GM10248 (cell line): ENCODE measurements around the gene LARGE1.
A peak's percentile ranks its signal among the peaks of the same experiment; 100 is the strongest.

Experiments used
- CTCF ChIA-PET: fragments of 300-600 bp; sonication (Branson Sonifier 250); formaldehyde crosslinking; extraction: SDS; loops from one replicate; lab custom pipeline; 2021; ENCODE audit warnings: antibody characterized with exemption; lab: Yijun Ruan, JAX
- POLR2A ChIA-PET: fragments of 350-650 bp; sonication (Branson Sonifier 250); formaldehyde crosslinking; extraction: SDS; loops from one replicate; lab custom pipeline; 2020; ENCODE audit warnings: antibody characterized with exemption; lab: Yijun Ruan, JAX
- DNase-seq: peaks from one replicate; pipeline ENCODE4 v3.0.0; 2012; ENCODE audit errors: extremely low spot score
- TF ChIP-seq, protein P1 (sequence below): IDR thresholded peaks from 2 replicates; pipeline ENCODE4 v1.5.1; 2012; ENCODE audit warnings: mild to moderate bottlenecking, low read depth; ENCODE audit errors: extremely low read depth, missing control alignments, control extremely low read depth

The LARGE1 gene

DNA sequence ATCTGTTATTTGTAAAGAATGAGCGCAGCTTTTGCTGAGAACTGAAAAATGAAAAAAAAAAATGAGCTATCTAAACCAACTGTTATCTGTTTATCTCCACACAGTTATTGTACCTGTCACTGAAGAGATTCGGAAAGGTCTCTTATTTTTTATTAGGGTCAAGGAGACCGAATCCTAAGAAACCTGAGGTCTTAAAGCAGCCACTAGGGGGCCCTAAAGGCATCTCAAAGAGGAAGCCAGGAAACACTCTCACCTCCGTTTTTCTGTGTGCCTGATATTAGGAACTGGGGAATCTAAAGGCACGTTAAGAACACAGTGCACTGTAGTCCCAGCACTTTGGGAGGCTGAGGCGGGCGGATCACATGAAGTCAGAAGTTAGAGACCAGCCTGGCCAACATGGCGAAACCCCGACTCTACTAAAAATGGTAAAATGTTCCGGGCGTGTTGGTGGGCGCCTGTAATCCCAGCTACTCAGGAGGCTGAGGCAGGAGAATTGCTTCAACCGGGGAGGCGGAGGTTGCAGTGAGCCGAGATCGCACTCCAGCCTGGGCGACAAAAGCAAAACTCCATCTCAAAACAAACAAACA lies 3.5 kb upstream of the LARGE1 start:
- TF ChIP-seq, protein P1, sequence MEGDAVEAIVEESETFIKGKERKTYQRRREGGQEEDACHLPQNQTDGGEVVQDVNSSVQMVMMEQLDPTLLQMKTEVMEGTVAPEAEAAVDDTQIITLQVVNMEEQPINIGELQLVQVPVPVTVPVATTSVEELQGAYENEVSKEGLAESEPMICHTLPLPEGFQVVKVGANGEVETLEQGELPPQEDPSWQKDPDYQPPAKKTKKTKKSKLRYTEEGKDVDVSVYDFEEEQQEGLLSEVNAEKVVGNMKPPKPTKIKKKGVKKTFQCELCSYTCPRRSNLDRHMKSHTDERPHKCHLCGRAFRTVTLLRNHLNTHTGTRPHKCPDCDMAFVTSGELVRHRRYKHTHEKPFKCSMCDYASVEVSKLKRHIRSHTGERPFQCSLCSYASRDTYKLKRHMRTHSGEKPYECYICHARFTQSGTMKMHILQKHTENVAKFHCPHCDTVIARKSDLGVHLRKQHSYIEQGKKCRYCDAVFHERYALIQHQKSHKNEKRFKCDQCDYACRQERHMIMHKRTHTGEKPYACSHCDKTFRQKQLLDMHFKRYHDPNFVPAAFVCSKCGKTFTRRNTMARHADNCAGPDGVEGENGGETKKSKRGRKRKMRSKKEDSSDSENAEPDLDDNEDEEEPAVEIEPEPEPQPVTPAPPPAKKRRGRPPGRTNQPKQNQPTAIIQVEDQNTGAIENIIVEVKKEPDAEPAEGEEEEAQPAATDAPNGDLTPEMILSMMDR: peak; percentile 52
- ChIA-PET POLR2A (no interaction called here), CTCF (interaction anchor here (0.6 to 6.2 kb wide), 39 partner anchors 11 to 1308 kb away, joined by 3 to 47 read pairs (median 4); no protein-coding TSS in a partner anchor)
- DNase-seq: peak; percentile 55

DNA sequence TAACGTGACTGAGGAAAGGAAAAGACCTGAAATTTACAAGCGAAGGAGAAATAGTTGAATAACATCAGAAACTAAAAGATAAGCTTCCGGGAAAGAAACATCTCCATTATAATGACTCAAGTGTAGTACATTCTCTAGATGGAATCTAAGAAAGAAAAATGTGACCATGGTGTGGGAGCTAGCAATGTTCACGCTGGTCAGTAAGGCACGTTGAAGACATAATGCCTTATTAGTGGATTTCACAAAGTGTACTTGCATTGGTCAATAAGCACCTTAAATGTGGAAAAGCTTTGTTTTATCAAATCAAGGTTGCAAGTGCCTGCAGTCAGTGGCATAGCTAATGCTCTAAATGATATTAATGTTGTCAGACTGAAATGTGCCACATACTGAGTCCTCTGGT lies 2.8 kb upstream of the LARGE1 start:
- TF ChIP-seq, protein P1: no peak
- POLR2A ChIA-PET: no interaction called here
- CTCF ChIA-PET: interaction anchor here (0.6 to 6.2 kb wide), 49 partner anchors 11 to 1309 kb away, joined by 3 to 47 read pairs (median 4); no protein-coding TSS in a partner anchor
- no peak for DNase-seq

DNA sequence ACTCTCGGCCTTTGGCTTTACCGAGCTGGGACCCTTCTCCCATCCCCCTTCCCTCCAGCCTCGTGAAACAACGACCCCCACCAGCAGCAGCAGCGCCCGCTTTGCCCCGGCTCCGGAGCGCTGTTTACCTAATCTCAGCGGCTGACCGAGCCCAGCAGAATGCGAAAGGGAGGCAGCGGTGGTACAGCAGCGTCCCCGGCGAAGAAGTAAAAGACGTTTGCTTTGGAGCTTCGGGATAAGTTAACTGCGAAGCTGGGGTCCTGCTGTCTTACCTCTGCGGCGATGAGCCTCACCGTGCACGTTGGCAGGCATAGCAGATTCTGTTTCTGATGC lies 2.0 kb upstream of the LARGE1 start:
- DNase-seq: no peak
- POLR2A ChIA-PET: interaction anchor here (0.6 kb wide), 1 partner anchor 385 kb away, joined by 3 read pairs; no protein-coding TSS in a partner anchor
- CTCF ChIA-PET: interaction anchor here (0.7 to 6.2 kb wide), 30 partner anchors 11 to 1233 kb away, joined by 3 to 47 read pairs (median 5); no protein-coding TSS in a partner anchor
- TF ChIP-seq, protein P1: no peak

DNA sequence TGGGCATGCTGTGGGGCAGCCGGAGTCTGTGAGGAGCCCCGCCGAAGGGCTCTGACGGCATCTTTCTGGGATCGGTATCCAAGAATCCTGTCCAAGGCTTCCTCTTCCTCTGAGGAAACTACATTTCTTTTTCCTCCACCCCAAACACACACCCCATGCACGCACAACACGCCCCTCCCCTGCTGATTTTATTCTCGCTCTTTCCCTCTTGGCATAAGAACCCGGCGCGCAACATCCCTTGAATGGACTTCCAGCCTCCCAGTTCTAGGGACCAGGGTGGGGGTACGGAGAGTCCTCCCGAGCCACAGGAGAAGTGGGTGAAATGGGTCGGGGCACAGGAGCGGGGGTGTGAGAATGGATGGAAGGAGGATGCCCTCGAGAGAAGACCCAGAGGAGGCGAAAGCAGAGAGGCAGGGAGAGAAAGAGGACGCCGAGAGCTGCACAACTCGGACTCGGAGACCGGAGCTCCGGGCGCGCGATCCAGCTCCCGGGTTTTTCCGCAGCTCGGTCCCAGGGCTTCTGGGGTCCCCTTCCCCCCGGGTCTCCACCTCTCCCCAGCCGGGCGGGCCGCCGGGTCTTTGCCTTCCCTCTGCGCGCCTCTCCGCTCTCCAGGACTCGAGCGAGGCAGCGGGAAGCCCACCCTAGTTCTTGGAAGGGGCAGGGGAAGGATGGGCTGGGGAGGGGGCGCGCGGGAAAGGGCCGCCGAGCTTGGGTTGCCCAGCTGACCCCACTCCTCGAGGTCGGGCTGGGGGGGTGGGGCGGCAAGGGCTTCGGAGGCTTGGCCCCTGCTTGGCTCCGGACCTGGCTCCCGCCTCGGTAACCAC lies 1.5 kb upstream of the LARGE1 start:
- POLR2A ChIA-PET: interaction anchor here (0.6 to 1.2 kb wide), 4 partner anchors 13 to 451 kb away, joined by 3 to 5 read pairs (median 4); no protein-coding TSS in a partner anchor
- DNase-seq: peak; percentile 54
- TF ChIP-seq, protein P1: no peak
- CTCF ChIA-PET: interaction anchor here (0.9 to 6.2 kb wide), 20 partner anchors 10 to 1233 kb away, joined by 3 to 47 read pairs (median 7); no protein-coding TSS in a partner anchor

DNA sequence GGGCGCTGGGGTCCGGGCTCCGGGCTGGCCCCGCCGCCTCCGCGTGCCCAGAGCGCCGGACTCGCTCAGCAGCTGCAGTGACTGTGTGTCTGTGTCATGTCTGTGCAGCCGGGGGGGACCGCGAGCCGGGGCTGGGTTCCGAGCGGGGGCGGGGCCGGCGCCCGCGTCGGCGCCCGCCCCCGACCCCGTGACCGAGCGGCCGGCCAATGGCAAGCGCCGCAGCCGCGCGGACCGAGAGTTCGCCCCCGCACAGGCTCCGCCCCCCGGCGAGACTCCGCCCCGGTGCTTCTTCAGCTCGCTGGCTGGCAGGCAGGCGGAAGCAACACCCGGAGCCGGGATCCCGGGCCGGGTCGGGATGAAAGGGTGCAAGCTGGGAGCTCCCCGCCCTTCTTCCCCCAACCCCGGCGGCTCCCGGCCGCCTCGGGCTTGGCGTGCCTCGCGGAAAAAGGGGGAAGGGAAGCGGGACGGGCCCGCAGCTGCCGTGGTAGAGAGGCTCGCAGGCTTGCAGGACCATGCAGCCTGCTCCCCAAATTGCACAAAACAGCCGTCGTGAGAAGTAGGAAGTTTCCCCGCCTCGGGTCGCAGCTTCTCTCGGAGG lies 750 bp upstream of the LARGE1 start:
- DNase-seq: peak; percentile 90
- ChIA-PET CTCF (interaction anchor here (0.9 to 6.2 kb wide), 8 partner anchors 11 to 1229 kb away, joined by 3 to 47 read pairs (median 7); no protein-coding TSS in a partner anchor), POLR2A (interaction anchor here (0.6 to 1.2 kb wide), 4 partner anchors 12 to 1458 kb away, joined by 3 to 5 read pairs (median 4); no protein-coding TSS in a partner anchor)
- TF ChIP-seq, protein P1: no peak

DNA sequence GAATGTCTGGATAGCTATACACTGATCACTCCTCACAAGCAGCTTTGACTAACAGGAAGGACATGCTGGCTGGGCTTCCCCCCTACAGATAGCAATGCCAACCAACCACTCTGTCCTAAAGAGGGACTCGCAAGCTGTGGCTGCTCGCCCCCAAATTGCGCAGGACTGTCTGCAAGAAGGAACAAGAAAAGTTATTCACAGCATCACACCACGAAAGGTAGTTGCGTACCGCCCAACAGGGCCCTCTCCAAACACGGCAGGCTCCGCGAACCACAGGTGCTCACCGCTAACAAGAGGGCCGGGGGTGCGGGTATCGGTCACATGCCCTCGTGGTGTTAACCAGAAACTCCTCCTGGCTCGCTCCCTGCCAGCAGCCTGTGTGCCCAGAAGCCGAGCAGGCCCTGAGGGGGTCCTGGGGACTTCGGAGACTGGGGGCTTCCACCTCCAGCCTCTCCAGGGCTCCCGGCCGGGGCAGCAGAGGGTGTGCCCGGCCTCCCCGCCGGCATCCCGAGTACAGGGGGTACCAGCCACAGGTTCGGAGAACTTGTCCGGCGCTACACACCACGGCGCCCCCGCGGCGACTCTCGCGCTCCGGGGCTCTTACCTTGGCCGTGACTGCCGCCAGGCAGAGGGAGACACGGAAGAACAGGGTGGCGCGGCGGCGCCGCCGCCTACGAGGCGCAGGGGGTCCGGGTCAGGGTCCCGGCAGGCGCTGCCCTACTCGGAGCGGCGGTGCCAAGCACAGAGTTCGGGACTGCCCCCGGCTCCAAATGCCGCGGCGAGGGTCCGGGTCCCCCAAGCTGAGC lies 682 bp downstream of the LARGE1 start:
- DNase-seq: no peak
- TF ChIP-seq, protein P1: no peak
- ChIA-PET CTCF (interaction anchor here (1.0 to 6.2 kb wide), 9 partner anchors 9 to 620 kb away, joined by 3 to 38 read pairs (median 5); no protein-coding TSS in a partner anchor), POLR2A (interaction anchor here (0.6 to 0.7 kb wide), 3 partner anchors 66 to 1441 kb away, joined by 3 to 5 read pairs (median 3); no protein-coding TSS in a partner anchor)
